Lower lobe of right lung (tissue), 2 donors: ENCODE data around the gene CCDC24. TPM values are rescaled to one million over a fixed set of nuclear protein-coding genes. Genes with fewer than 3 reads are reported as not detected.

Experiments used
- ATAC-seq, 2 donors: fragments of 200-7000 bp; cut with Tn5 transposase; one replicate each; pipeline ENCODE4 v1.9.1; 2020 to 2022; ENCODE audit warnings: mild to moderate bottlenecking in 2 of 2, moderate library complexity in 2 of 2
- DNase-seq: peaks from one replicate; pipeline ENCODE4 v3.0.0-alpha.2; 2020
- H3K27ac ChIP-seq: fragments of 200-600 bp; one replicate; pipeline ENCODE4 v1.8.0; 2022
- H3K27me3 ChIP-seq: fragments of 200-600 bp; one replicate; pipeline ENCODE4 v1.8.0; 2022; ENCODE audit warnings: low read depth
- H3K36me3 ChIP-seq: fragments of 200-600 bp; one replicate; pipeline ENCODE4 v1.8.0; 2022; ENCODE audit warnings: mild to moderate bottlenecking
- H3K4me1 ChIP-seq: fragments of 200-600 bp; one replicate; pipeline ENCODE4 v1.8.0; 2022
- H3K4me3 ChIP-seq: fragments of 200-600 bp; one replicate; pipeline ENCODE4 v1.8.0; 2022; ENCODE audit warnings: mild to moderate bottlenecking
- H3K9me3 ChIP-seq: fragments of 200-600 bp; one replicate; pipeline ENCODE4 v1.8.0; 2022
- intact Hi-C: fragments of 100-400 bp; cut with DNase I; formaldehyde crosslinking; loops from one replicate; pipeline ENCODE4 v1.11.0; 2022
- total RNA-seq: library from RNA; stranded (reverse); fragmentation: NEBNext Ultra II Directional; extraction: Animal tissue kit (Norgen Biotek cat#: 25700); gene quantifications from one replicate; pipeline ENCODE4 v1.2.1, GENCODE V29; 2021
- TF ChIP-seq, protein P1 (sequence below): fragments of 200-600 bp; IDR thresholded peaks from one replicate; pipeline ENCODE4 v1.8.0; 2022; ENCODE audit warnings: antibody characterized with exemption, mild to moderate bottlenecking
- donor health status: DM: no; HTN: yes; CAD: no; lungs with severe emphysema.

CCDC24 gene
- total RNA-seq, 1 donor from 2014 or later = 10.7 TPM

DNA sequence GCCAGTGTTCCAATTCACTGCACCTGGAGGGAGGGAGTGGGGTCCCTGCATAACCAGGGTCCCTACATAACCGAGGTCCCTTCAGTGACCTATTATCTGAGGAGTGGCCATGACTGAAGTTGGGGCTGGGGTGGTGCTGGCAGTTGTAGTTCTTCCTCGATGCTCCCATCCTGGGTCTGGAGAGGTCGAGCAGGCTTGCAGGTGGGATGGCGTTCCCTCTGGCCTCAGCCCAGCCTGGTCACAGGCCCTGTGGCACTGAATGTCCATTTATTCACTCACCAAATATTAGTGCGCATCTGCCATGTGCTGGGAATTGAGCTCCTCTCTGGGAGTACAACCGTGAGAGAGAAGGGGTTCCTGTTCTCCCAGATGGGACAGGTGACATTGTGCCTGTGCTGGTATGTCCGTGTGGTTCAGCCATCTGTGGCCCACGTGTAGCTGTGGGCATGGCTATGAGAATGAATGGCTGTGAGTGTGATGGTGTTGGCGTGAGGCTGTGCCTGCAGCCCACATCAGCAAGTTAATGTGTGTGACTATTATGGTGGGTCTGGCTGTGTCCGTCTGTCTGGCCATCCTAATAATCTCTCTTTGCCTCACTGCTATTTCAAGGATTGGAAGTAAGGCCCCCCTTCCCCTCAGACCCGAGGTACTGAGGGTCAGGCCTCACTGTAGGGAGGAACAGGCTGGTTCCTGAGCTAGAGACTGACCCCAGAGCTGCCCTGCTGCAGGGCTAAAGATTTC lies 43.7 kb downstream of the CCDC24 start:
- Histone ChIP-seq H3K27me3 (no peaks in the 10 kb centered on the region), H3K4me1 (peaks cover 35% of the 10 kb centered on the region), H3K36me3 (no peaks in the 10 kb centered on the region), H3K9me3 (no peaks in the 10 kb centered on the region), H3K27ac (peak overlapping the region; percentile 36), H3K4me3 (no peak overlapping the region)
- intact Hi-C loops = no loop called here
- TF ChIP-seq, protein P1, sequence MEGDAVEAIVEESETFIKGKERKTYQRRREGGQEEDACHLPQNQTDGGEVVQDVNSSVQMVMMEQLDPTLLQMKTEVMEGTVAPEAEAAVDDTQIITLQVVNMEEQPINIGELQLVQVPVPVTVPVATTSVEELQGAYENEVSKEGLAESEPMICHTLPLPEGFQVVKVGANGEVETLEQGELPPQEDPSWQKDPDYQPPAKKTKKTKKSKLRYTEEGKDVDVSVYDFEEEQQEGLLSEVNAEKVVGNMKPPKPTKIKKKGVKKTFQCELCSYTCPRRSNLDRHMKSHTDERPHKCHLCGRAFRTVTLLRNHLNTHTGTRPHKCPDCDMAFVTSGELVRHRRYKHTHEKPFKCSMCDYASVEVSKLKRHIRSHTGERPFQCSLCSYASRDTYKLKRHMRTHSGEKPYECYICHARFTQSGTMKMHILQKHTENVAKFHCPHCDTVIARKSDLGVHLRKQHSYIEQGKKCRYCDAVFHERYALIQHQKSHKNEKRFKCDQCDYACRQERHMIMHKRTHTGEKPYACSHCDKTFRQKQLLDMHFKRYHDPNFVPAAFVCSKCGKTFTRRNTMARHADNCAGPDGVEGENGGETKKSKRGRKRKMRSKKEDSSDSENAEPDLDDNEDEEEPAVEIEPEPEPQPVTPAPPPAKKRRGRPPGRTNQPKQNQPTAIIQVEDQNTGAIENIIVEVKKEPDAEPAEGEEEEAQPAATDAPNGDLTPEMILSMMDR = no peak
- no peak for DNase-seq
- no peak for ATAC-seq

DNA sequence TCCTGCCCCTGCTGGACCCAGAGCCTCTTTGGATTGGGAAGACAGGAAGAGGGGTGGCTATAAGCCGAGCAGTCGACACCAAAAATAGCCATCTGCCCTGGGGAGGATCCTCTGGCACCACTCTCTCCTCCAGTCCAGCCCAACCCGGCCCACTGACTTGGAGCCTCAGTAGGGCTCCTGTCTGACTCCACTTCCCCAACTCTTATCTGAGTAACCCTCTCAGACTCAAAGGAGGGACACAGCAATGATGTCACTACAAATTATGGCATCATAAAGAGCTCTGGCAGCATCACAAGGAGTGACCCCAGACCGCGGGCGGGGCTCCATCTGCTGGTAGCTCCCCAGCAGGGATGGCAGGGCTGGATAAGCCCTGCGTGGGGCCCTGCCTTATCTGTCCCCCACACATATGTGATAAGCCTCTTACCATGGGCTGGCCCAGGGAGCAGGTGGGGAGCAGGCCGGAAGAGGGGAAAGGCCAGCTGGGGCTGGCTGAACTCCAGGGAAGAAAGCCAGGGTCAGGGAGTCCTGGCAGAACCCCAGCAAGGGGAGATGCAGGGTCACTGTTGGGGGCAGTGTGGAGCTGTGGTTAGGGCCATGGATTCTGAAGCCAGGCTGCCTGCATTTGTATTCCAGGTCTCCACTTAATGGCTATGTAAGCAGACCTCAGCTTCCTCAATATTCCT lies 44.5 kb downstream of the CCDC24 start:
- TF ChIP-seq, protein P1 = no peak
- no peaks in the 10 kb centered on the region for H3K36me3 ChIP-seq
- ATAC-seq (peak in 1 of 2 donors; percentile 20), DNase-seq (no peak)
- no peaks in the 10 kb centered on the region for H3K27me3 ChIP-seq
- H3K4me3 ChIP-seq = no peak overlapping the region
- peaks cover 35% of the 10 kb centered on the region for H3K4me1 ChIP-seq
- H3K9me3 ChIP-seq = no peaks in the 10 kb centered on the region
- peak overlapping the region; percentile 36 for H3K27ac ChIP-seq
- intact Hi-C loops = no loop called here

DNA sequence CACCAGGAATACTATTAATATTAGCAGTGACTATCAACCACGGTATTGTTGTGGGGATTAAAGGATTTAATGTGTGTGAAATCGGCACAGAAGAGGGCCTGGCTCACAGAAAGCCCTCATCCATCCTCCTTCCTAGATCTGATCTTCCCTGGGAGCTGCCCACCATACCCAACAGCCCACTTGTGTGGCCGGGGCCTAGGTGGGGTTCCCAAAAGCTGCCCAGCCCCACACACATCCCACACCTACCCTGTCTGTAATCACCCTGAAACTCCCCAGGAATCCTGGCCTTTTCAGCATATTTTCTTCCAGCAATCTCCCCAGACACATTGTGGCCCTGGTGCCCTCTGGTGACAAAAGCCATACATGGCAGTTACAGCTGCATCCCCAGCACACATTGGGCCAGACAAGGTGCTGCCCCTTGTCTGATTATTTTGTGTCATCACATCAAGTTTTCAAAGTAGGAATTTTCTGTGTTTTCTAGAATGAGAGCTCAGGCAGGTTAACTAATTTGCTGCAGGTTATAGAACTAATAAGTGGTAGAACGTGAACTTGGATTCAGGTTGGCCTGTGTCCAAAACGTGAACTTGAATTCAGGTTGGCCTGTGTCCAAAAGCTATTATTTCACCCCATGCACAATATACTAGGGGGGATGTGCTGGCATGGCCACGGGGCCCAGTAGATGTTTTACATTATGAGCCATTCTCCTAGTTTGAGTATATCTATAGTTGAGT lies 45.2 kb downstream of the CCDC24 start:
- ATAC-seq (peak; percentile 77 to 82), DNase-seq (peak; percentile 65)
- Histone ChIP-seq H3K4me1 (peaks cover 31% of the 10 kb centered on the region), H3K36me3 (no peaks in the 10 kb centered on the region), H3K27ac (peak overlapping the region; percentile 36), H3K4me3 (no peak overlapping the region), H3K27me3 (no peaks in the 10 kb centered on the region), H3K9me3 (no peaks in the 10 kb centered on the region)
- intact Hi-C loops = no loop called here
- TF ChIP-seq, protein P1 = peak; percentile 84

DNA sequence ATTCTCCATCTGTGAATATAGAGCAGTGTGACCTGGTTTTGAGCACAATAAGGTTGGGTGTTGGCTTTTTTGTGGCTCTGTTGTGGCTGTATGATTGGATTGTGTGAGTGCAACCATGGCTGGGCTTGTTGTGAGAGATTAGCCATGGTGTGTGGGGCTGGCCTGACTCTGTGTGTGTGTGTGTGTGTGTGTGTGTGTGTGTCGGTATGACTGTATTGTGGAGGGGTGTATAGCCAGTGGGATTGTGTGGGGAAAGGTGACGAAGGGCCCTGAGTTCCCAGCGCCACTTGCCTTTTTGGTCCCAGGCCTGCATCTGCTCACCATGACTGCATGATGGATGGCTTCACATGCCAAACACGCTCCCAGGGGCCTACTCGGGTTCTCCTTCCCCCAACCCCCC lies 45.8 kb downstream of the CCDC24 start:
- no peak for ATAC-seq
- Histone ChIP-seq H3K9me3 (no peaks in the 10 kb centered on the region), H3K4me3 (no peak overlapping the region), H3K27me3 (no peaks in the 10 kb centered on the region), H3K36me3 (no peaks in the 10 kb centered on the region), H3K27ac (no peak overlapping the region), H3K4me1 (peaks cover 25% of the 10 kb centered on the region)
- DNase-seq = no peak
- TF ChIP-seq, protein P1 = no peak
- intact Hi-C loops = no loop called here

DNA sequence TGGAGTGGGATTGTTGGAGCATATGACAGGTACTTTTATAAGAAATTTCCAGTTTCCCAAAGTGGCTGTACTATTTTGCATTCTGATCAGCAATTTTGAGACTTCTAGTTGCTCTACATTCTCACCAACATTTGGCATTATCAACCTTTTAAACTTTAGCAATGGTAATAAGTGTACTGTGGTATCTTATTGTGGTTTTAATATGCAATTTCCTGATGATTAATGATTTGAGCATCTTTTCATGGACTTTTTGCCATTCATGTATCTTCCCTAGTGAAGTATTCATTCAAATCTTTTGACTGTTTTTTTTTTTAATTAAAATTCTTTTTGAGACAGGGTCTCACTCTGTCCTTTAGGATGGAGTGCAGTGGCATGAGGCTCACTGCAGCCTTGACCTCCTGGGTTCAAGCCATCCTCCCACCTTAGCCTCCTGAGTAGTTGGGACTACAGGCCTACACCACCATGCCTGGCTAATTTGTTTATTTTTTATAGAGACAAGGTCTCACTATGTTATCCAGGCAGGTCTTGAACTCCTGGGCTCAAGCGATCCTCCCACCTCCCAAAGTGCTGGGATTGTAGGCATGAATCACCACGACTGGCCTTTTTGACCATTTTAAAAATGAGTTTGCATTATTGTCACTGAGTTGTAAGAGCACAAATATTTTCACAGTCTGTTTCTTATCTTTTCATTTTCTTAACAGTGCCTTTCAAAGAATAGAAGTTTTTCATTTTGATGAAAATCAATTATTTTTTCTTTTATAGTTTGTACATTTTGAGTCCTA lies 47.7 kb downstream of the CCDC24 start:
- intact Hi-C loops = no loop called here
- H3K36me3 ChIP-seq = no peaks in the 10 kb centered on the region
- H3K9me3 ChIP-seq = no peaks in the 10 kb centered on the region
- no peak for DNase-seq
- H3K27ac ChIP-seq = no peak overlapping the region
- ATAC-seq = no peak
- no peak overlapping the region for H3K4me3 ChIP-seq
- no peaks in the 10 kb centered on the region for H3K27me3 ChIP-seq
- TF ChIP-seq, protein P1 = no peak
- peaks cover 18% of the 10 kb centered on the region for H3K4me1 ChIP-seq
